PC-9 (cell line): Measurements from ENCODE around the gene PGAM1. TPM values are rescaled to one million over a fixed set of nuclear protein-coding genes. Genes with fewer than 3 reads are reported as not detected.
A peak's percentile ranks its signal among the peaks of the same experiment; 100 is the strongest.

Source experiments
- BruUV-seq: library from RNA; stranded (reverse); fragments of 400-500 nt; replicated peaks from 2 replicates; lab custom pipeline; 2021; lab: Mats Ljungman, UMichigan
- CTCF ChIA-PET: fragments of 300-600 bp; sonication (Branson Sonifier 250); formaldehyde crosslinking; loops from one replicate; lab custom pipeline; 2022; ENCODE audit warnings: antibody characterized with exemption; lab: Charles Lee
- POLR2A ChIA-PET: fragments of 300-600 bp; sonication (Branson Sonifier 250); formaldehyde crosslinking; loops from one replicate; lab custom pipeline; 2022; ENCODE audit warnings: antibody characterized with exemption; ENCODE audit not compliant: unreplicated experiment; lab: Charles Lee
- DNase-seq, 2 experiments: peaks; one replicate each; pipeline versions ENCODE4 v3.0.0 to v3.0.0-alpha.2; 2015 to 2022; ENCODE audit warnings: mixed read lengths in 1 of 2
- H2AFZ ChIP-seq: fragments of 200-600 bp; sonication (generic); 2 replicates; pipeline ENCODE4 v1.8.1; 2017; ENCODE audit warnings: antibody characterized with exemption
- H3F3A ChIP-seq: fragments of 200-600 bp; sonication (generic); 2 replicates; pipeline ENCODE4 v1.8.1; 2017; ENCODE audit warnings: antibody characterized with exemption, mild to moderate bottlenecking, low read depth; ENCODE audit not compliant: insufficient read depth
- H3K27ac ChIP-seq: fragments of 200-600 bp; sonication (generic); 2 replicates; pipeline ENCODE4 v1.6.1; 2016; ENCODE audit warnings: mixed run types
- H3K27me3 ChIP-seq: fragments of 200-600 bp; sonication (generic); 2 replicates; pipeline ENCODE4 v1.6.1; 2016; ENCODE audit warnings: low read depth, mixed run types; ENCODE audit not compliant: insufficient read depth
- H3K36me3 ChIP-seq: fragments of 200-600 bp; sonication (generic); 2 replicates; pipeline ENCODE4 v1.6.1; 2016; ENCODE audit warnings: low read depth, mixed run types
- H3K4me1 ChIP-seq: fragments of 200-600 bp; sonication (generic); replicated peaks from 2 replicates; pipeline ENCODE4 v1.6.1; 2016; ENCODE audit warnings: mixed run types; ENCODE audit not compliant: insufficient read depth
- H3K4me2 ChIP-seq: fragments of 200-600 bp; sonication (generic); 2 replicates; pipeline ENCODE4 v1.6.1; 2017; ENCODE audit warnings: mixed run types
- H3K4me3 ChIP-seq: fragments of 200-600 bp; sonication (generic); 2 replicates; pipeline ENCODE4 v1.6.1; 2016; ENCODE audit warnings: mixed run types
- H3K79me2 ChIP-seq: fragments of 200-600 bp; sonication (generic); 2 replicates; pipeline ENCODE4 v1.6.1; 2017; ENCODE audit warnings: low read depth, mixed run types
- H3K9me2 ChIP-seq: fragments of 200-600 bp; sonication (generic); 2 replicates; pipeline ENCODE4 v1.8.1; 2017; ENCODE audit warnings: mild to moderate bottlenecking; ENCODE audit not compliant: insufficient read depth
- H3K9me3 ChIP-seq: fragments of 200-600 bp; sonication (generic); 2 replicates; pipeline ENCODE4 v1.8.1; 2016; ENCODE audit warnings: low read depth; ENCODE audit not compliant: insufficient read depth
- H4K20me1 ChIP-seq: fragments of 200-600 bp; sonication (generic); 2 replicates; pipeline ENCODE4 v1.8.1; 2017; ENCODE audit not compliant: insufficient read depth
- EZH2 ChIP-seq: fragments of 200-600 bp; sonication (generic); IDR thresholded peaks from 2 replicates; pipeline ENCODE4 v1.8.0; 2017; ENCODE audit warnings: antibody characterized with exemption, low read depth
- intact Hi-C: fragments of 100-400 bp; cut with micrococcal nuclease; formaldehyde crosslinking; loops from one replicate; pipeline ENCODE4 v1.10.0; 2022; ENCODE audit not compliant: unreplicated experiment
- total RNA-seq: library from RNA; stranded (reverse); gene quantifications from 2 replicates; pipeline ENCODE4 v1.2.3, GENCODE V29; 2021
- TF ChIP-seq, protein P1 (sequence below): fragments of 200-600 bp; sonication (generic); conservative IDR thresholded peaks from 2 replicates; pipeline ENCODE4 v1.6.1; 2017; ENCODE audit warnings: mixed run types, antibody characterized with exemption, mild to moderate bottlenecking, moderate library complexity

Gene PGAM1
- total RNA-seq, 1 experiment from 2014 or later: 243 TPM

DNA sequence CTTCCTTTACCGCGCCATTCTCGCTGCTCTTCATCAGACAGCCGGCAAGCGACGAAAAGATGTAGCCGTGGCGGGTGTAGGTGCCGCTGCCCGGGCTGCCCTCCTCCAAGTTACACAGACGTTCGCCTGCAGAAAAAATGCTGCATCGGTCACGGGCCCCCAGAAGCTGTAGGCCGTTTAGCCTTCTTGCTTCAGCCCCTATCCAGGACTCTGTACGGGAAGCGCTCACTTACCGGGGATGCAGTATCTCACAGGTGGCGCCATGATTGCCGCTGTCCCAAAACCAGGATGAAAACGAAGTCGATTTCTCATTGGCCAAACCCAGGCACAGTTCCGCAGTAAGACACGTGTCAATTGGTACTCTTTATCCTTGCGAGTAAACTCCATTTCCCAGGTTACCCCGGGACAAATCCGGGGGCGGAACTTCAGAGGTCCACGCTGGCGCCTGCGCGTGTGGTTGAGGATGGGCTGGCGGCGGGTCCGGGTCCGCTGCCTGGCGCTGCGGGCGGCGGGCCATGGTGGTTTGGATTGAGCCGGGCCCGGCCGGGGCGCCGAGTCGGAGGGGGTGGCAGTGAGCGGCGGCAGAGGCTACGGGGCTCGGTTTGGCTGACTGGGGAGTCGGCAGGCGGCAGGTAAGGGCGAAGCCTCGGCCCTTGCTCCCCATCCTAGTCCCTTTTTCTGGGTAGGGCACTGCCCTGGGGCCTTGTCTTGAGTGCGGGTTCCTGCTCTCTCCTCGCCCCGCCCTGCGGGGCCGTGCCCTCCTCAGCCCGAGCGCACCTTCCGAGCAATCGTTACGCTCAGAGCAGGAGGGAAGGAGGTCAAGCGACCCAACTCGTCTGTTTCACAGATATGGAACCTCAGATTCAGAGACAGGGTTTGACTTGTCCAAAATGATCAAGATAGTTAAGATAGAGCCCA lies 20.0 kb downstream of the PGAM1 start, which contains the start of the genes EXOSC1 and ZDHHC16:
Gene EXOSC1 (minus strand): TSS at position 285 of the 918 bp plus-strand sequence. CDS start 21 bp downstream, at position 264.
Gene ZDHHC16 (plus strand): TSS at position 454 of the 918 bp plus-strand sequence. CDS start 5,501 bp downstream, outside the sequence.
- H3K36me3 ChIP-seq: no peaks in the 10 kb centered on the region
- H3K4me2 ChIP-seq: peak within 1 kb of the TSS; percentile 85
- no peaks in the 10 kb centered on the region for H3K27me3 ChIP-seq
- no TSS peak for BruUV-seq
- peaks cover 50% of the 10 kb centered on the region for H3K79me2 ChIP-seq
- H3K4me3 ChIP-seq: peak within 1 kb of the TSS; percentile 97
- peak; percentile 85 to 87 for DNase-seq
- CTCF ChIA-PET: no interaction called here
- H2AFZ ChIP-seq: peak within 1 kb of the TSS; percentile 99
- no peaks in the 10 kb centered on the region for H3K9me2 ChIP-seq
- no peaks in the 10 kb centered on the region for H3K9me3 ChIP-seq
- POLR2A ChIA-PET: no interaction called here
- no peak within 1 kb of the TSS for H3K27ac ChIP-seq
- peaks cover 3% of the 10 kb centered on the region; the same call in 1 of the 2 replicates for H3F3A ChIP-seq
- H4K20me1 ChIP-seq: no peaks in the 10 kb centered on the region
- peaks cover 30% of the 10 kb centered on the region for H3K4me1 ChIP-seq
- intact Hi-C loops: loop anchor here (5.0 kb wide), 2 partner anchors 39 to 114 kb away; partner anchors contain the start of gene FRAT2
- TF ChIP-seq, protein P1, sequence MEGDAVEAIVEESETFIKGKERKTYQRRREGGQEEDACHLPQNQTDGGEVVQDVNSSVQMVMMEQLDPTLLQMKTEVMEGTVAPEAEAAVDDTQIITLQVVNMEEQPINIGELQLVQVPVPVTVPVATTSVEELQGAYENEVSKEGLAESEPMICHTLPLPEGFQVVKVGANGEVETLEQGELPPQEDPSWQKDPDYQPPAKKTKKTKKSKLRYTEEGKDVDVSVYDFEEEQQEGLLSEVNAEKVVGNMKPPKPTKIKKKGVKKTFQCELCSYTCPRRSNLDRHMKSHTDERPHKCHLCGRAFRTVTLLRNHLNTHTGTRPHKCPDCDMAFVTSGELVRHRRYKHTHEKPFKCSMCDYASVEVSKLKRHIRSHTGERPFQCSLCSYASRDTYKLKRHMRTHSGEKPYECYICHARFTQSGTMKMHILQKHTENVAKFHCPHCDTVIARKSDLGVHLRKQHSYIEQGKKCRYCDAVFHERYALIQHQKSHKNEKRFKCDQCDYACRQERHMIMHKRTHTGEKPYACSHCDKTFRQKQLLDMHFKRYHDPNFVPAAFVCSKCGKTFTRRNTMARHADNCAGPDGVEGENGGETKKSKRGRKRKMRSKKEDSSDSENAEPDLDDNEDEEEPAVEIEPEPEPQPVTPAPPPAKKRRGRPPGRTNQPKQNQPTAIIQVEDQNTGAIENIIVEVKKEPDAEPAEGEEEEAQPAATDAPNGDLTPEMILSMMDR: no peak
- TF ChIP-seq EZH2: no peak

DNA sequence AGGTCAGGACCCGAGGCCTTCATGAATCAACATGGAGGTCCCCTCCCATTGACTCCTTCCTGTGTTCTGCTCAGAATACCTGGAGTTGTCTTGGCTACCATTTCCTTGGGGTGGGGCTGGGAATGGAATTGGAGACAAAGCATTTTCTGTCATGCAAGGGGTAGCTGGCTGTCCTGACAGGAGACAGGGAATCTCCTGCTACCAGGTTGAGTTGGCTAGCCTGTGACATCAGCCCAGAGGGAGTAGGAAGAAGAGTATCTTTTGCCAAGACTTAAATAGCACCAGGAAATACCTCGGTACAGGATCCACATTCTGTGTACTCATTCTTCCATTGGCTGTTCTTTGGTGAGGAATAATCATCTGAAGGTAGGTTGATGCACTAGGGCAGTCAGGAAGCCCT lies 24.8 kb downstream of the PGAM1 start:
- ChIA-PET CTCF (no interaction called here), POLR2A (no interaction called here)
- no peak for DNase-seq
- no peaks in the 10 kb centered on the region for H3K9me2 ChIP-seq
- H3K4me1 ChIP-seq: peaks cover 22% of the 10 kb centered on the region
- no peak overlapping the region for H3K27ac ChIP-seq
- no peak overlapping the region for H3K4me2 ChIP-seq
- H4K20me1 ChIP-seq: no peaks in the 10 kb centered on the region
- no peak overlapping the region for H2AFZ ChIP-seq
- intact Hi-C loops: no loop called here
- no peaks in the 10 kb centered on the region for H3K9me3 ChIP-seq
- TF ChIP-seq EZH2: no peak
- TF ChIP-seq, protein P1: no peak
- H3K36me3 ChIP-seq: no peaks in the 10 kb centered on the region
- H3K79me2 ChIP-seq: peaks cover 34% of the 10 kb centered on the region
- no TSS peak for BruUV-seq
- H3F3A ChIP-seq: peaks cover 7% of the 10 kb centered on the region; the same call in 1 of the 2 replicates
- no peaks in the 10 kb centered on the region for H3K27me3 ChIP-seq
- no peak overlapping the region for H3K4me3 ChIP-seq

DNA sequence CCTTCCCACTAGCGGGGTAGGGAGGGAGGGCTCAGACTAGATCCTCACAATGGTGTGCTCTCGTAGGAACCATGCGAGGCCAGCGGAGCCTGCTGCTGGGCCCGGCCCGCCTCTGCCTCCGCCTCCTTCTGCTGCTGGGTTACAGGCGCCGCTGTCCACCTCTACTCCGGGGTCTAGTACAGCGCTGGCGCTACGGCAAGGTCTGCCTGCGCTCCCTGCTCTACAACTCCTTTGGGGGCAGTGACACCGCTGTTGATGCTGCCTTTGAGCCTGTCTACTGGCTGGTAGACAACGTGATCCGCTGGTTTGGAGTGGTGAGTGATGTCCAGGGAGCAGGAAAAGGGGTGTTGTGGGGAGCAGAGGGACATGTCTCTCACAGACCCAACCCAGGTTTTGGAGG lies 25.6 kb downstream of the PGAM1 start:
- no peak for TF ChIP-seq EZH2
- TF ChIP-seq, protein P1: no peak
- Histone ChIP-seq H3K9me2 (no peaks in the 10 kb centered on the region), H3K4me2 (no peak overlapping the region), H3F3A (peaks cover 7% of the 10 kb centered on the region; the same call in 1 of the 2 replicates), H4K20me1 (no peaks in the 10 kb centered on the region), H2AFZ (no peak overlapping the region), H3K4me3 (no peak overlapping the region), H3K4me1 (peaks cover 22% of the 10 kb centered on the region), H3K36me3 (no peaks in the 10 kb centered on the region), H3K79me2 (peaks cover 34% of the 10 kb centered on the region), H3K27me3 (no peaks in the 10 kb centered on the region), H3K9me3 (no peaks in the 10 kb centered on the region), H3K27ac (no peak overlapping the region)
- intact Hi-C loops: no loop called here
- no peak for DNase-seq
- ChIA-PET POLR2A (no interaction called here), CTCF (no interaction called here)
- no TSS peak for BruUV-seq
